Activated naive CD4-positive, alpha-beta T cell treated with Interleukin-2 at 50 U/mL for 16 hours (primary cell): Measurements from ENCODE around the gene DRD4.

Source experiments
- DNase-seq: peaks from one replicate; pipeline ENCODE4 v3.0.0-alpha.2; 2020

The DRD4 gene

GRCh38 chr11:610146-610801 lies 26.8 kb upstream of the DRD4 start:
- no peak for DNase-seq

- no peak for DNase-seq
Observed at GRCh38 chr11:611001-611996, 25.8 kb upstream of the DRD4 start.

DNA sequence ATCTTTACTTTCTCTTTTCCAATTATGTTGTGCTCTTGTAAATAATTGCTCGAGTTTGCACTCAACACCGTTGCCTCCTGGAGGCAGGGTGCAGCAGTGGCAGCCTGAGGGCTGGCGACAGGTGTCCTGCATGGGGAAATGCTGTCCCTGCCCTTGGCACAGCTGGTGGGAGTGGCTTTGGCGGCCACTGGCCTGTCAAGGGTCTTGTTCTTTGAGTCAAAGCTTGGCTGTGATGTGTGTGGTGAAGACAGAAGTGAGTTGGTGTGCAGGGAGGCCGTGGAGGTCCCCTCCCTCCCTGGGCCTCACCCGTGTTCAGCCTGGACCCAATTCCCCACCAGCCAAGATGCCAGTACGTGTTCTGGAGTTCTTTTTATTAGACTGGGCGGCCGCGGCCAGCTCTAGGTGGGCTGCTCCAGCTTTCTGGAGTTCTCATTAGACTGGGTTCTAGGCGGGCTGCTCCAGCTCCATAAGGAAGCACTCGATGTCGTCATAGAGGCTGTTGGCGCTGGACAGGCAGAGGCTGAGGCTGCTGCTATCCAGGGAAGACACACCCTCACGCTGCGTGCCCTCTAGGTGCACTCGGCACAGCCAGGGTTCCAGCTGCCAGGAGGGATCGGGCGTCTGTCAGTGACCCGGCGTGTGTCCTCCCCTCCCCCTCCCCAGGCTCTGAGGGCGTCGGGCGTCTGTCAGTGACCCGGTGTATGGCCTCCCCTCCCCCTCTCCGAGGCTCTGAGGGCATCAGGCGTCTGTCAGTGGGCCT lies 24.7 kb upstream of the DRD4 start:
- DNase-seq, result no peak

- no peak for DNase-seq
Observed at GRCh38 chr11:612961-613300, 24.1 kb upstream of the DRD4 start.

- DNase-seq, result peak; percentile 76
Observed at GRCh38 chr11:613369-613968, 23.6 kb upstream of the DRD4 start.

DNA sequence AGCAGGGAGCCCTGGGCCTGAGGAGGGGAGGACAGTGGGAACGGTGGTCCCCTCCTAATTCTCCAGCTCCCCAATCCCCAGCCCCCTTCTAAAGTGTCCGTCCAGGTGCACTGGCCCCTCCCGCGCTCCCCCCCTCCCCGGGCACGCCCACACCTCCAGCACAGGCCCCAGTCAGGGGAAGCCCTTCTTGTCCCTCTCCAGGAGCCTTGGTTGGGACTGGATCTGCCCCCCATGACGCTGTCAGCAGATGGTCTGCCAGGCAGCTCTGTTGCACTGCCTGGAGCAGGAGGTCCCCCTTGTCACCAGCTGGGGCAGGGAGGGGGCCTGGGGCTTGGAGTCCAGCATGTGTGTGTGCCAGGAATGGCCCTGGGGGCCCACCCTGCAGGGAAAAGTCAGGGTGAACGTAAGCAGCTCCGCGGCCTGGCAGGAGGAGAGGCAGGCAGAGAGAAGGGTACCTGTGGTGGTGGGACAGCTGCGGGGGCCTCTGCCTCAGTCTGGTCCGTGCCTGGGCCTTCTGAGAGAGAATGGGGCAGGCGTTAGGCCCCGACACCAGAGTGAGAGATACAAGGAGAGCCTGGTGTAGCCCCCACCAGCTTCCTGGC lies 22.9 kb upstream of the DRD4 start:
- DNase-seq, result no peak

DNA sequence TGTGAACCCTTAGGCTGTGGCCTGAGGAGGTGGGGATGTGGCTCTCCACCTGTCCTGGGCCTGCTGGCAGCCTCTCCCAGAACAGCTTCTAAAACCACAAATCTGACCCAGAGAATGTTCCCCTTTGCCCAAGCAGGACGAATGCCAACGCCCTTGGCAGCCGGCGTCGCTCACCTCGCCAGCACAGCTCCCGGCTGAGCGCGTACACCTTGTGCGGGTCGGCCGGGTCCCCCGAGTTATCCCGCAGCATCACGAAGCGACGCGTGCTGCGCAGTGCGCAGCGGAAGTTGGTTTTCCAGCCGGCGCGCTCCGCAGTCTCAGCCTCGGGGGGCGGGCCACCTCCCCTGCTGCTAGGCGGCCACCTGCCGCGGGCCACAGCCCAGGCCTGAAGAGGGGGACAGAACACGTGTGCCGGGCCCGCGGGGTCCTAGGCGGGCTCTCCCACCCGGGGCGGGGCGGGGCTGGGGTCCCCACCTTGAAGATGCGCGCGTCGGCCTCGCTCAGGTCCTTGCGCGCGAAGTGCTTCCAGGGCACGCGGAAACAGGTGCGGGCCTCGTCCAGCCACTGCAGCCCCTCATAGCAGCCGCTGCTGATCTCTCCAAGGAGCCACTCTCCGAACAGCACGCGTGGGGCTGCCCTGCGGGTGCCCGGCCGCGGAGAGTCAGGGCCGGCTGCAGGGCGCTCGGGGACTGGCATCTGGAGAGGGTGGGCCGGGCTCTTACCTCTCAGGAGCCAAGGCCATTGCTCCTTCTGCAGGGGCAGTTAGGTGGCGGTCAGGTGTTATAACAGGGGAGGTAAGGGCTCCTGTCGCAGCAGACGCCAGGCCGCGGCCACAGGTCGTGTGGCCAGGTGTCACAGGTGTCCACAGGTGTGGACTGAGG lies 22.2 kb upstream of the DRD4 start:
- no peak for DNase-seq

- peak; percentile 86 for DNase-seq
Observed at GRCh38 chr11:615504-616319, 21.4 kb upstream of the DRD4 start, which contains the start of gene IRF7. Gene IRF7 (minus strand): TSS chr11:615950. CDS start chr11:615364, 586 bp downstream.

GRCh38 chr11:616320-617198 lies 20.5 kb upstream of the DRD4 start:
- no peak for DNase-seq

DNA sequence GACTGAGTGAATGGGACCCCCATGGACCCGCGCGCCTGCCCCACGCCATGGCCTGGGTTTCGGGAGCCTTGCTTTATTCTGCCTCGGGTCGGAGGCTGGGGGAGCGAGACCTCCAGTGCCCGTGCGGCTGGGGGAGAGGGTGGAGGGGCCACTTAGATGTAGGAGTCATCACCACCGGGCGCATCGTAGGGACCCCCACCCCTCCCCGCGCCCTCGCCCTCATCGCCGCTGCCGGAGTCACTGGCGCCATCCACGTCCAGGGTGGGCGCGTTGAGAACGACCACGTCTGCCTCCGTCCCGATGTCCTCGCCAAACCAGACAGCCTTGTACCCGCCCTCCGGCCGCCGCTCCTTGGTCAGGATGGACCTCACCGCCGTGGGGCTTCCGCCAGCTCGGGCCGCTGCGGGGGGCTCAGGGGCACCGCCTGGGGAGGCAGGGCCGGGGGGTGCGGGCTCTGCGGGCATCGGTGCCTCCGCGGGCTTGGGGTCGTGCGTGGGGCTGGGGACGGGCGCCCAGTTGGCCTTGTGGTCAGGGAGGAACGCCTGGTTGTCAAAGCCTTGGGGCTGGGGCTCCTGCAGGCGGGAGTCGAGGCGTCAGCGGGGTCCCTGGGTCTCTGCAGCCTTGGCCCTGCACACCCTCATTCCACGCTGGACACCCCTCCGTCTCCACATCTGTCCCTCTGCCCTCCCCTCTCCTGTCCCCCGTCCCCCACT lies 19.7 kb upstream of the DRD4 start:
- DNase-seq, result no peak

GRCh38 chr11:617912-618682 lies 19.0 kb upstream of the DRD4 start:
- no peak for DNase-seq

GRCh38 chr11:618856-619627 lies 18.0 kb upstream of the DRD4 start:
- no peak for DNase-seq

GRCh38 chr11:619628-620050 lies 17.4 kb upstream of the DRD4 start:
- DNase-seq, result no peak

DNA sequence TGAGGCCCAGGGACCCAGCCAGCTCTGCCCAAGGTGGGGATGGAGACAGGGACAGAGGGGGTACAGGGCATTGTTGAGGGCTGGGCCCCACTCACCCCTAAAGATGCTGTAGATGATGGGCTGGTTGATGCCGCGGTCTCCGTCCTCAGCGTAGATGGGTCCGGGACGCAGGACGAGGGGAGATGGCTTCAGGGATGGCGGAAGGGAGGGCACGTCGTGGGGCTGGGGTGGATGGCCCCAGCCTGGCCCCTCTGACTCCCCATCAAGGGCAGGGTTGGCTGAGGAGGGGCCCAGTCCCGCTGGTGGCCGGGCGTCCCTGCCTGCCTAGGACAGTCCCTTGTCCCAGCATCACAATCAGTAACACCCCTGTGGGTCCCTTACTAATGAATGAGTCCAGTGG lies 16.9 kb upstream of the DRD4 start:
- no peak for DNase-seq

GRCh38 chr11:620935-621814 lies 15.9 kb upstream of the DRD4 start:
- DNase-seq, result no peak

- DNase-seq, result no peak
Observed at GRCh38 chr11:621838-622237, 15.2 kb upstream of the DRD4 start.
